Endothelial cell of umbilical vein (primary cell): ENCODE results near the gene DOC2B. TPM values are rescaled to one million over a fixed set of nuclear protein-coding genes. Genes with fewer than 3 reads are reported as not detected.
A peak's percentile ranks its signal among the peaks of the same experiment; 100 is the strongest.
"Not testable (repeated sequence)": the region's sequence is repeated elsewhere in the genome, so short reads cannot be mapped to it uniquely, and the experiment has no call there.

Experiments
- BruUV-seq: library from RNA; stranded (reverse); fragments of 400-500 nt; replicated peaks from 2 replicates; lab custom pipeline; 2021; lab: Mats Ljungman, UMichigan
- CTCF ChIA-PET: fragments of 300-600, 350-600 bp; sonication (Branson Sonifier 250); formaldehyde crosslinking; loops from one replicate; lab custom pipeline; 2021; ENCODE audit warnings: antibody characterized with exemption, inconsistent platforms; lab: Charles Lee
- POLR2A ChIA-PET: fragments of 300-600, 350-600 bp; sonication (Branson Sonifier 250); formaldehyde crosslinking; loops from one replicate; lab custom pipeline; 2021; ENCODE audit warnings: antibody characterized with exemption, inconsistent platforms; lab: Charles Lee
- DNase-seq: peaks from one replicate; pipeline ENCODE4 v3.0.0-alpha.2; 2011; ENCODE audit warnings: low read depth, low spot score
- FAIRE-seq: peaks from 2 replicates; lab custom pipeline; 2011; peaks lifted over from hg19 to GRCh38; lab: Jason Lieb, UNC
- H2AFZ ChIP-seq: 2 replicates; pipeline ENCODE4 v1.6.0; 2012; ENCODE audit warnings: low read depth, low read length, control low read depth, inconsistent platforms
- H3K27ac ChIP-seq: 2 replicates; pipeline ENCODE4 v1.5.1; 2011; ENCODE audit warnings: low read depth, mild to moderate bottlenecking, control low read depth, low read length, moderate library complexity; ENCODE audit not compliant: insufficient read depth
- H3K27me3 ChIP-seq, 2 experiments: 2 replicates each; pipeline versions ENCODE4 v1.6.0 to v1.6.1; 2011; ENCODE audit warnings: low read length in 2 of 2, mixed read lengths in 1 of 2; ENCODE audit not compliant: control insufficient read depth in 2 of 2, insufficient read depth in 2 of 2
- H3K36me3 ChIP-seq, 2 experiments: 2 replicates in 1 of 2; 3 replicates in 1 of 2; pipeline ENCODE4 v1.5.1; 2011; ENCODE audit warnings: low read length in 2 of 2, mild to moderate bottlenecking in 1 of 2, moderate library complexity in 1 of 2; ENCODE audit not compliant: control insufficient read depth in 2 of 2, insufficient read depth in 2 of 2; ENCODE audit errors: extremely low read depth in 1 of 2
- H3K4me1 ChIP-seq: 3 replicates; pipeline ENCODE4 v1.5.1; 2011; ENCODE audit warnings: mild to moderate bottlenecking, low read length; ENCODE audit not compliant: control insufficient read depth, insufficient read depth; ENCODE audit errors: extremely low read depth
- H3K4me2 ChIP-seq: 2 replicates; pipeline ENCODE4 v1.6.1; 2011; ENCODE audit warnings: low read length, control low read depth, mixed read lengths; ENCODE audit not compliant: insufficient read depth
- H3K4me3 ChIP-seq, 3 experiments: fragments of 200-600 bp in 1 of 3; sonication (generic), shearing (Covaris generic) in 1 of 3; replicated peaks in 1 of 3; 2 replicates each; pipeline ENCODE4 v1.5.1; 2011 to 2016; ENCODE audit warnings: control low read depth in 3 of 3, low read length in 3 of 3, mild to moderate bottlenecking in 2 of 3, inconsistent platforms in 1 of 3, low read depth in 1 of 3, moderate library complexity in 1 of 3; ENCODE audit not compliant: insufficient read depth in 1 of 3
- H3K79me2 ChIP-seq: 2 replicates; pipeline ENCODE4 v1.6.0; 2012; ENCODE audit warnings: low read length, inconsistent platforms; ENCODE audit not compliant: control insufficient read depth, insufficient read depth
- H3K9ac ChIP-seq: replicated peaks from 2 replicates; pipeline ENCODE3; 2011; ENCODE audit warnings: low read length, control low read depth; ENCODE audit not compliant: insufficient read depth; ENCODE audit errors: extremely low read depth
- H3K9me1 ChIP-seq: replicated peaks from 3 replicates; pipeline ENCODE4 v1.6.0; 2011; ENCODE audit warnings: mild to moderate bottlenecking, low read length; ENCODE audit not compliant: control insufficient read depth, insufficient read depth; ENCODE audit errors: extremely low read depth
- H3K9me3 ChIP-seq: replicated peaks from 2 replicates; pipeline ENCODE4 v1.5.1; 2012; ENCODE audit warnings: low read length, inconsistent platforms; ENCODE audit not compliant: control insufficient read depth, insufficient read depth
- H4K20me1 ChIP-seq: replicated peaks from 2 replicates; pipeline ENCODE3; 2011; ENCODE audit warnings: mild to moderate bottlenecking, low read length; ENCODE audit not compliant: control insufficient read depth, insufficient read depth; ENCODE audit errors: extremely low read depth
- CTCF ChIP-seq, 2 donors: IDR thresholded peaks; 1 replicate in 1 of 2; 2 replicates in 1 of 2; pipeline ENCODE4 v1.5.1; 2011; ENCODE audit warnings: low read length in 2 of 2, mild to moderate bottlenecking in 2 of 2, moderate library complexity in 2 of 2, control low read depth in 1 of 2, inconsistent platforms in 1 of 2, low read depth in 1 of 2; ENCODE audit not compliant: insufficient read depth in 1 of 2; ENCODE audit errors: extremely low read depth in 1 of 2
- dilution Hi-C: fragments of 300-500 bp; cut with MboI; formaldehyde crosslinking; loops from one replicate; pipeline ENCODE4 v1.15.0; 2019; ENCODE audit warnings: low sequenced_read_pairs; ENCODE audit not compliant: extremely low pct_ligation_motif_present
- intact Hi-C: fragments of 100-400 bp; cut with micrococcal nuclease; formaldehyde crosslinking; loops from one replicate; pipeline ENCODE4 v1.10.0; 2022
- polyA plus RNA-seq, 4 experiments: library from polyadenylated mRNA; depleted of rRNA in 3 of 4; stranded (reverse) in 3 of 4; unstranded in 1 of 4; fragments of >200 nt; gene quantifications; 2 replicates each; pipeline versions ENCODE4 v1.2.1 to v1.2.3, GENCODE V29; 2011 to 2012; ENCODE audit warnings: missing spikeins in 1 of 4
- total RNA-seq: library from RNA; stranded (reverse); gene quantifications from 2 replicates; pipeline ENCODE4 v1.2.3, GENCODE V29; 2021

The DOC2B gene
- total and polyA plus RNA-seq, 2 donors (not counting 3 experiments of a cell fraction or from before 2014, with no cell fraction given), result 0.10 to 0.22 TPM

GRCh38 chr17:134332-134785 lies 47.1 kb downstream of the DOC2B start:
- H3K27ac ChIP-seq, H3K4me2 ChIP-seq, dilution Hi-C loops, intact Hi-C loops, H3K79me2 ChIP-seq, H3K9me3 ChIP-seq, FAIRE-seq, H3K9ac ChIP-seq, H3K27me3 ChIP-seq, H3K4me1 ChIP-seq, BruUV-seq, CTCF ChIA-PET, DNase-seq, POLR2A ChIA-PET, H4K20me1 ChIP-seq, H3K36me3 ChIP-seq, H2AFZ ChIP-seq, H3K9me1 ChIP-seq, H3K4me3 ChIP-seq: not testable (repeated sequence)
- peak in 1 of 2 donors; percentile 9 for TF ChIP-seq CTCF (IDR thresholded peaks at IDR 0.05; ENCODE audit: extremely low read depth in 1 of 2, insufficient read depth in 1 of 2, low read depth in 1 of 2, low read length in 2 of 2)

GRCh38 chr17:133932-134331 lies 47.5 kb downstream of the DOC2B start:
- H3K36me3 ChIP-seq, H3K4me1 ChIP-seq, H3K27me3 ChIP-seq, CTCF ChIA-PET, H3K9ac ChIP-seq, BruUV-seq, dilution Hi-C loops, H2AFZ ChIP-seq, H3K27ac ChIP-seq, H3K4me3 ChIP-seq, H3K79me2 ChIP-seq, H3K4me2 ChIP-seq, intact Hi-C loops, FAIRE-seq, H4K20me1 ChIP-seq, DNase-seq, H3K9me3 ChIP-seq, POLR2A ChIA-PET, H3K9me1 ChIP-seq: not testable (repeated sequence)
